Left renal cortex interstitium (tissue), 4 donors: ENCODE results near the gene GOLM1. TPM values are rescaled to one million over a fixed set of nuclear protein-coding genes. Genes with fewer than 3 reads are reported as not detected.
"Not testable (repeated sequence)": the region's sequence is repeated elsewhere in the genome, so short reads cannot be mapped to it uniquely, and the experiment has no call there.

Experiments
- DNase-seq, 4 donors: peaks; one replicate each; pipeline ENCODE4 v3.0.0-alpha.2; 2013; ENCODE audit warnings: low read depth in 4 of 4, low spot score in 2 of 4, missing footprints in 1 of 4
- polyA plus RNA-seq, 4 donors: library from polyadenylated mRNA; unstranded; fragments of 120-200 nt; gene quantifications; one replicate each; pipeline ENCODE4 v1.2.1, GENCODE V29; 2013; ENCODE audit not compliant: insufficient read length in 4 of 4

The GOLM1 gene
- 100 to 1,000 TPM; 151 to 166 (median 163) TPM for polyA plus RNA-seq

GRCh38 chr9:86098824-86099700, at the start of gene GOLM1:
GOLM1 (minus strand) TSS chr9:86099558; CDS start chr9:86079320, 20,238 bp downstream.
- DNase-seq, result peak in 2 of 4 donors; percentile 41 to 51

GRCh38 chr9:86146671-86147070, 47.3 kb upstream of the GOLM1 start:
- DNase-seq, result not testable (repeated sequence)

GRCh38 chr9:86145960-86146359, 46.6 kb upstream of the GOLM1 start:
- not testable (repeated sequence) for DNase-seq

GRCh38 chr9:86142973-86143372, 43.6 kb upstream of the GOLM1 start:
- DNase-seq, result no peak

- DNase-seq, result no peak
Measured at GRCh38 chr9:86141843-86142242, 42.5 kb upstream of the GOLM1 start.

GRCh38 chr9:86135371-86135770, 36.0 kb upstream of the GOLM1 start:
- DNase-seq, result no peak

GRCh38 chr9:86134361-86134760, 35.0 kb upstream of the GOLM1 start:
- no peak for DNase-seq

- no peak for DNase-seq
Measured at GRCh38 chr9:86128235-86128822, 29.0 kb upstream of the GOLM1 start.

- DNase-seq, result peak in 3 of 4 donors; percentile 34 to 64 (median 41)
Measured at GRCh38 chr9:86126998-86127972, 27.9 kb upstream of the GOLM1 start.

- DNase-seq, result no peak
Measured at GRCh38 chr9:86122311-86122710, 23.0 kb upstream of the GOLM1 start.

GRCh38 chr9:86119457-86119856, 20.1 kb upstream of the GOLM1 start:
- DNase-seq, result no peak

- no peak for DNase-seq
Measured at GRCh38 chr9:86116425-86116824, 17.1 kb upstream of the GOLM1 start.

GRCh38 chr9:86115886-86116285, 16.5 kb upstream of the GOLM1 start:
- DNase-seq, result no peak

GRCh38 chr9:86112057-86112456, 12.7 kb upstream of the GOLM1 start:
- no peak for DNase-seq

GRCh38 chr9:86102626-86103025, 3.3 kb upstream of the GOLM1 start:
- no peak for DNase-seq

- peak in 1 of 4 donors; percentile 36 for DNase-seq
Measured at GRCh38 chr9:86099701-86100364, 475 bp upstream of the GOLM1 start.

GRCh38 chr9:86097510-86098224, 1.7 kb downstream of the GOLM1 start:
- no peak for DNase-seq

- no peak for DNase-seq
Measured at GRCh38 chr9:86096386-86096785, 3.0 kb downstream of the GOLM1 start.

GRCh38 chr9:86093788-86094555, 5.4 kb downstream of the GOLM1 start:
- peak in 1 of 4 donors; percentile 21 for DNase-seq
